ENCODE measurements around the gene KMT2D.

The KMT2D gene

DNA sequence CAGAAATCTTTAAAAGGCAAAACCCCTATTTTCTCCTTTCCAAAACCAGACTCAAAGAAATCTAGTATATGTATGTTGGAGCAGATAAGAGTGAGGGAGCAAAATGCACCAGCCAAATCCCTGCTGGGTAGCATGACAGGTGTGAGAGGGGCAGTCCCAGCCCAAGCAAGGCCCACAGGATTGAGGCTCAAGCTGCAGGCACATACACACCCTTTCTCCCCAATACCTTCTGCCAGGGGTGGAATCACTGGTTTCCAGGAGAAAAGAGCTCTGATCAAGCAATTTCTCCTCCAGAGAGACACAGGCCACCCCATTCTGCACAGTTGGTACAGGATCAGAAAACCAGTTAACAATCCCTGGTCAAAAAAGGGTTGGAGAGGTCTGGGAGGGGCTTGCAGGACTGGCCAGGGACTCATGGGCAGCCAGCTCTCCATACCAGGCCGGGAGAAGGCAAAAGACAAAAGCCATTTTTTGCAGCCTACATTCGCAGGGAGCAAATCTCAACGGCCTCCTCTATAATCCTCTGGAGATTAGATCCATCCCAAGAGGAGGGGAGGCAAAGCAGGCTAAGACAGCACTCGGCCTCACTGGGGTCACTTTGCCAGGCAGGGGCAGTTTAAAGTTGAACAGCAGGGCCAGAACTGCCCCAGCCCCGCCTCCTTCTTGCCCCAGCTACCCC, 2.1 kb downstream of the KMT2D start:
- TF ChIP-seq, protein P1, sequence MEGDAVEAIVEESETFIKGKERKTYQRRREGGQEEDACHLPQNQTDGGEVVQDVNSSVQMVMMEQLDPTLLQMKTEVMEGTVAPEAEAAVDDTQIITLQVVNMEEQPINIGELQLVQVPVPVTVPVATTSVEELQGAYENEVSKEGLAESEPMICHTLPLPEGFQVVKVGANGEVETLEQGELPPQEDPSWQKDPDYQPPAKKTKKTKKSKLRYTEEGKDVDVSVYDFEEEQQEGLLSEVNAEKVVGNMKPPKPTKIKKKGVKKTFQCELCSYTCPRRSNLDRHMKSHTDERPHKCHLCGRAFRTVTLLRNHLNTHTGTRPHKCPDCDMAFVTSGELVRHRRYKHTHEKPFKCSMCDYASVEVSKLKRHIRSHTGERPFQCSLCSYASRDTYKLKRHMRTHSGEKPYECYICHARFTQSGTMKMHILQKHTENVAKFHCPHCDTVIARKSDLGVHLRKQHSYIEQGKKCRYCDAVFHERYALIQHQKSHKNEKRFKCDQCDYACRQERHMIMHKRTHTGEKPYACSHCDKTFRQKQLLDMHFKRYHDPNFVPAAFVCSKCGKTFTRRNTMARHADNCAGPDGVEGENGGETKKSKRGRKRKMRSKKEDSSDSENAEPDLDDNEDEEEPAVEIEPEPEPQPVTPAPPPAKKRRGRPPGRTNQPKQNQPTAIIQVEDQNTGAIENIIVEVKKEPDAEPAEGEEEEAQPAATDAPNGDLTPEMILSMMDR (IDR thresholded peaks at IDR 0.05; ENCODE audit: control insufficient read depth, insufficient read depth, low read depth, low read length, missing control alignments) = no peak
- DNase-seq (ENCODE audit: low read depth) = no peak
- peak overlapping the region; percentile 88 for H3K4me3 ChIP-seq (ENCODE audit: control insufficient read depth, low read depth, low read length)

DNA sequence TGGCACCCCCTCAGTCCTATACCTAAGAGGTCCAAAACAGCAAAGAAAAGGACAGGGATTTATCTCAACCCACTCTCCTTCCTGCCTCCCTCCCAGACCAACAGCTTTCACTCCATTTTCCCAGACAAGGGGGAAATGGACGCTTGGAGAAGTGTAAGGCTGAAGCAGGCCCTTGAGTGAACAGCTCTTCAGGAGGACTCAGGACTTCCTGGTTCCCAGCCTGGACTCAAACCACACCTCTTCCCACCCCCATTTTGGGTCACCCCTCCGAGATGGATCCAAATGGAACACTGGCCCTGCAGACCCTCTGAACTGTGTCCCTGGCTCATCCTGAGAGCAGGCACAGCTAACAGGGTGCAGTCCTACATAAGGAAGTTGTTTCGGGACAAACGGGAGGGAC, 2.7 kb downstream of the KMT2D start:
- no peak for DNase-seq (ENCODE audit: low read depth)
- H3K4me3 ChIP-seq (ENCODE audit: control insufficient read depth, low read depth, low read length) = peak overlapping the region; percentile 88
- TF ChIP-seq, protein P1 (IDR thresholded peaks at IDR 0.05; ENCODE audit: control insufficient read depth, insufficient read depth, low read depth, low read length, missing control alignments) = no peak

DNA sequence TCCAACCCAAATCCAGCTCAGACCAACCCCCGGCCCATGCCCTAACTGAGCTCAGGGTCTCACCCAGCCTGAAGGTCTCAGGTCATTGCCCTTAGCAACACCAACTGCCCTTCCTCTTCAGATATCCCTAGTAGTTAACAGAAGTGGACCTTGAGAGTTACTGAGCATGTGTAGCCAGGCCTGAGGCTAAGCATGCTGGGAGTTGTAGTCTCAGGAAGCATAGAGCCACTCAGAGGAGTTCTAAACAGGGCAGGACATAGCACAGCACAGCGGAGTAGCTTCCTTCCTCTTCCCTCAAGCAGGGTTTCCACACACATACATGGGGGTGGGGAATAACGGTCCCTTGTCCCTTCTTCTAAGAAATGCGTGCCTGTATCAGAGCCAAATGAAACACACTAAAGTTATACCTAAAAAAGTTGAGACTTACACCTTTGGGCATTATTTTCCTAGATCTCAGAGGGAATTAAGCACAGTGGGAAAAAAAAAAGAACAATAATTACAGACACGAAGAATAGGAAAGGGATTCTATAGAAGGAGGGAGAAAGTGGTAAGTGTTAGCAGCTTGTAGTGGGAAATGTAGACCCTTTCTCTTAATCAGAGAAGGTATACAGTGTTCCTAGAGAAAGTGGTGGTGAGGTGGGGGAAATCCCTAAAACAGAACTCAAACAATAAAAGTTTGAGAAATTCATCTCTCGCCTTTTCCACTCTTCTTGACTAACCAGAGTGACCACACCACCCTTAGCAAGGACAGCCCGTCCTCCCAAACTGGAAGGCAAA, 4.4 kb downstream of the KMT2D start:
- TF ChIP-seq, protein P1 (IDR thresholded peaks at IDR 0.05; ENCODE audit: control insufficient read depth, insufficient read depth, low read depth, low read length, missing control alignments) = no peak
- H3K4me3 ChIP-seq (ENCODE audit: control insufficient read depth, low read depth, low read length) = peak overlapping the region; percentile 2
- peak; percentile 21 for DNase-seq (ENCODE audit: low read depth)

DNA sequence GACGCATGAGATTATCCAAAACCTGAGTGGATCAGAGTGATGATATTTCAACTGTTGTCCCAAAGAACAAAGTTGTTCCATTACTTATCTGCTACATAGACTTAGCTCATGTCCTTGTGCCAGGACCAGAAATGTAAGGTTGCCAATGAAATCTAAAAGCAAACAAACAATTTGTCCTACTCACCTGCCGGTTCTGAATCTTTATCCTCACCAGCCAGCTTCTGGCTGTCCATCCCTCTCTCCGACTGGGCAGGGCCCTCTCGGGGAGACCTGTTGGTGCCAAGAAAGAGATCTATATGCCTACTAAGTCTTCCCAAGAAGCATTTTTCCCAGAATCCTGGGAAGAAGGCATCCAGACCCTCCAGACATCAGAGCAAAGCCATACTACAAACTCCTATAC, 5.5 kb downstream of the KMT2D start:
- H3K4me3 ChIP-seq (ENCODE audit: control insufficient read depth, low read depth, low read length) = no peak overlapping the region
- no peak for DNase-seq (ENCODE audit: low read depth)
- TF ChIP-seq, protein P1 (IDR thresholded peaks at IDR 0.05; ENCODE audit: control insufficient read depth, insufficient read depth, low read depth, low read length, missing control alignments) = no peak

DNA sequence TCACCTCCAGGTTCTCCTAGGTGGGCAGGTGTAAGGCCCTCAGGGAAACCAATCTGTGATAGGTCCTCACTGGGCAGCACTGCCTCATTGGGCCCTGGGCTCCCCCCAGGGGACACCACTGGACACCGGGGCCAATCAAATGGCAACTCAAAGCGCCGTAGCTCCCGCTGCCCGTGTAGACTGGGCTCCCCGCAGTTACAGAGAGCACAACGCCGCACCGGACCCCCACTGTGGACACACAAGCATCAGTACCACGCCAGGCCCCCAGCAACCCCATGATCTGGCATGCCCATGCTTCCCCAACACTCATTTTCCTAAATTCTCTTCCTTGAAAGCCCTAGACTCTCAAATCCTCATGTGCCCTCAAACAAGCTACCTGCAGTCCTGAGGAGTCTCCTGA, 6.1 kb downstream of the KMT2D start:
- no peak overlapping the region for H3K4me3 ChIP-seq (ENCODE audit: control insufficient read depth, low read depth, low read length)
- TF ChIP-seq, protein P1 (IDR thresholded peaks at IDR 0.05; ENCODE audit: control insufficient read depth, insufficient read depth, low read depth, low read length, missing control alignments) = no peak
- DNase-seq (ENCODE audit: low read depth) = no peak

DNA sequence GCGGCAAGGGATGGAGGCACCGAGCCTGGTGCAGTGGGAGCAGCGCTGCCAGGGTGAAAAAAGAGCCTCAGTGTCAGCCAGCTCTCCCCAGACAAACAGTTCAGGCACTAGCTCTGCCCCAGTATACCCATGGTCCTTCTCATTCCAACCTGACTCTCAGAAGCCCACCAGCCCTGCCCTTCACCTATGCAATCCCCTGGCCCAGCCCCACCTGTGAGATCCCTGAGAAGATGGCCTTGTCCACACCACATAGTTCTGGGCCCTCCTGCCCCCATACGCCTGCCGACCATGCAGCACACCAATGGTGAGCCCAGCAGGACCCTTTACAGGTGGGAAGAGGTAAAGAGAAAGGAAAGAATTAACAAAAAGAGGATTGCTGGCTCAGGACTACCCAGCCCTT, 6.5 kb downstream of the KMT2D start:
- TF ChIP-seq, protein P1 (IDR thresholded peaks at IDR 0.05; ENCODE audit: control insufficient read depth, insufficient read depth, low read depth, low read length, missing control alignments) = no peak
- no peak overlapping the region for H3K4me3 ChIP-seq (ENCODE audit: control insufficient read depth, low read depth, low read length)
- DNase-seq (ENCODE audit: low read depth) = no peak
